Activated CD4-positive, alpha-beta T cell treated with anti-CD3 and anti-CD28 coated beads for 48 hours (primary cell): ENCODE measurements around the gene SYT12.

Source experiments
- DNase-seq: peaks from one replicate; pipeline ENCODE4 v3.0.0-alpha.2; 2020

SYT12 gene

DNA sequence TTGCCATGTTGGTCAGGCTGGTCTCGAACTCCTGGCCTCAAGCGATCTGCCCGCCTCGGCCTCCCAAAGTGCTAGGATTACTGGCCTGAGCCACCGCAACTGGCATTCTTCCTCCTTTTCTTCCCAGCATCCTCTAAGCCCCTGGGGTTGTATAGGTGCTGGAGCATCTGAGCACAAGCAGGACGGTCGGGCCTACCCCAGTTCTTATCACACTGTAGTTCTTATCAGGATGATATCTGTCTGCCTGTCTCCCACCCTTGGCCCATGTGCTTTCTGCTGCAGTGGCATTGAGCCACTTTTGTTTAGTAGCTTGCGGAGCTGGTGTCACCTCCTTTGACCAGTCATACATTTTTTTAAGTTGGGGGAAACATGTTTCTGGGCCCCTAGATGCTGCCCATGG, 35.6 kb downstream of the SYT12 start:
- no peak for DNase-seq

GRCh38 chr11:67059671-67060070, 36.7 kb downstream of the SYT12 start:
- DNase-seq = no peak

- no peak for DNase-seq
These were observed 37.2 kb downstream of the SYT12 start for GRCh38 chr11:67060111-67060522.

DNA sequence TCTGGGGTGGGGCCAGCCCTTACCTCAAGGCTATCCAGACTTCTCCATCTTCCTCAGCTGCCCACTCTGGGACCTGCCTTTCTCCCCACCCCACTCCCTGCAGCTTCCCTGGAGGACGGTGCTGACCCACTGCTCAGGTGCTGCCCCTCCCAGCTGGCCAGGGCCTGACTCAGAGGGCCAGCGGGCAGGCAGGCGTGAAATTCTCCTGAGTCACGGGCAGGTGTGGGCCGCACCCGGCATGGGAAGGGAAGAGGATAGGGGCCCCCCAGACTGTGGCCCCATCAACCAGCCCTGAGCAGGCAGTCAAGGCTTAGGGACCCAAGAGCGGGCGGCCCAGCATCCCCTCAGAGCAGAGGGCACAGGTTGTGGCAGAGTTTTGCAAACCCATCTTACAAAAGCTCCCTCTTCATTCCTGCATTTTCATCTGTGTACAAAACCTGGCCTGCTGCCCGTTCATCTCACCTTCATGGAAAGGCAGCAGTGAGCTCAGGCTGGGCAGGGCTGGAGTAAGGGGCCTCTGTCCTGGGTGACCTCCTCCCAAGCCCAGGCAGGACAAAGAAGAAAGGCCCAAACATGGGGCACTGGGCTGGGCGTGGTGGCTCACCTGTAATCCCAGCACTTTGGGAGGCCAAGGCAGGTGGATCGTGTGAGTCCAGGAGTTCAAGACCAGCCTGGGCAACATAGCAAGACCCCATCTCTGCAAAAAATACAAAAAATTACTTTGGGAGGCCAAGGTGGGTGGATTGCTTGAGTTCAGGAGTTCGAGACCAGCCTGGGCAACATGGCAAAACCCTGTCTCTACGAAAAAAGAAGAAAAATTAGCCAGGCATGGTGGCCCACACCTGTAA, 39.8 kb downstream of the SYT12 start:
- DNase-seq = no peak

DNA sequence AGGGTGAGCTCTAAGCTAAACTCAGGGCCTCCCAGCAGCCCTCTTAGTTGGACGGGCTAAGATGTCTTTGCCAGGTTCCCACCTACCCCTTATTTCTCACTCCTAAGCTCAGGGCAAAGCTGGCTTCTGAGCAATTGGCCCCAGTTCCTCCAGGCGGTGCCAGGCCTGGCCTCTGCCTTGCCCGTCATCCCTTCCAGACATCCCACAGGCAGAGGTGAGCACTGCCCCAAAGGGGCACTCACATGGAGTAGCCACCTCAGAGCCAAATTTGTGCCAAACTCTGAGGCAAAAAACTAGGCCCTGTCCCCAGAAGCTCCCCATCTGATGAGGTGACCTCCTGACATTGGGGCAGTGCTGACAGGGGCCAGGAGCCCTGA, 43.4 kb downstream of the SYT12 start:
- no peak for DNase-seq

DNA sequence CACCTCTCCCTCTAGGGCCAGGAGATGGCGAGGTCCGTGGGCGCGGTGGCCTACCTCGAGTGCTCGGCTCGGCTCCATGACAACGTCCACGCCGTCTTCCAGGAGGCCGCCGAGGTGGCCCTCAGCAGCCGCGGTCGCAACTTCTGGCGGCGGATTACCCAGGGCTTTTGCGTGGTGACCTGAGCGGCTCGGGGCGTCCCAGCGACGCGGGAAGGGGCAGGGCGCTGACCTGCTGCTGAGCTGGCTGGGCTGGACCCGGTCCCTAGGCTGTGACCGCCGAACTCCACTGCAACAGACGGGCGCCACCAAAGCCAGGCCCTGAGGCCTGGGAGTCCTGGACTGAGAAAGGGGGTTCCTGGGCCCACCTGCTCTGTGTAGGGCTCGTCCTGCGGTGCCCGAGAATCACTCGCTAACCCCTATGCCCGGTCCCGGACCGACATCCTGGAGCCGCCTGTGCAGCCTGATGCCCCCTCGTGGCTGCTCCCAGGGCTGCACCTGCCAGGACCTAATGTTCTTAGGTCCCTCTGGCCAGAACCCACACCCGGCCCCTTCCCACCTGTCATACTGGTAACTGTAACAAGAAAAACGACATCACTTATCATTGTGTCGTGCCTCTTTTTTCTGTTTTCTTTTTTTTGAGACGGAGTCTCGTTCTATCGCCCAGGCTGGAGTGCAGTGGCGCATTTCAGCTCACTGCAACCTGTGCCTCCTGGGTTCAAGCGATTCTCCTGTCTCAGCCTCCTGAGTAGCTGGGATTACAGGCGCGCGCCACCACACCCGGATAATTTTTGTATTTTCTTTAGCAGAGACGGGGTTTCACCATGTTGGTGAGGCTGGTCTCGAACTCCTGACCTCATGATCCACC, 48.7 kb downstream of the SYT12 start:
- DNase-seq = peak; percentile 87

DNA sequence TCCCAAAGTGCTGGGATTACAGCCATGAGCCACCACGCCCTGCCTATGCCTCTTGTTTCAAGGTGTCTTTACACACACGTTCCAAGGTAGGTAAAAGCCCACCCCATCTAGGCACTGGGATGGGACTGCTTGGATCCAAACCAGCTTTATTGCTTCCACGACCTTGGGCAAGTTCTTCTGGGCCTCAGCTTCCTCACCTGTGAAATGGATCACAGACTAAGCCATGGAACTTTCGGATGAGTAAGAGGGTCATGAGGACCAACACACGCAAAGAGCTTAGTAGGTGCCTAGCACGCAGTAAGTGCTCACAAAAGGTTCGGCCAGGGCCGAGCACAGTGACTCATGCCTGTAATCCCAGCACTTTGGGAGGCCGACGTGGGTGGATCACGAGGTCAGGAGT, 49.4 kb downstream of the SYT12 start:
- DNase-seq = no peak

- no peak for DNase-seq
These were observed 51.0 kb downstream of the SYT12 start for GRCh38 chr11:67073908-67074307.

GRCh38 chr11:67076202-67076601, 53.3 kb downstream of the SYT12 start:
- DNase-seq = no peak

DNA sequence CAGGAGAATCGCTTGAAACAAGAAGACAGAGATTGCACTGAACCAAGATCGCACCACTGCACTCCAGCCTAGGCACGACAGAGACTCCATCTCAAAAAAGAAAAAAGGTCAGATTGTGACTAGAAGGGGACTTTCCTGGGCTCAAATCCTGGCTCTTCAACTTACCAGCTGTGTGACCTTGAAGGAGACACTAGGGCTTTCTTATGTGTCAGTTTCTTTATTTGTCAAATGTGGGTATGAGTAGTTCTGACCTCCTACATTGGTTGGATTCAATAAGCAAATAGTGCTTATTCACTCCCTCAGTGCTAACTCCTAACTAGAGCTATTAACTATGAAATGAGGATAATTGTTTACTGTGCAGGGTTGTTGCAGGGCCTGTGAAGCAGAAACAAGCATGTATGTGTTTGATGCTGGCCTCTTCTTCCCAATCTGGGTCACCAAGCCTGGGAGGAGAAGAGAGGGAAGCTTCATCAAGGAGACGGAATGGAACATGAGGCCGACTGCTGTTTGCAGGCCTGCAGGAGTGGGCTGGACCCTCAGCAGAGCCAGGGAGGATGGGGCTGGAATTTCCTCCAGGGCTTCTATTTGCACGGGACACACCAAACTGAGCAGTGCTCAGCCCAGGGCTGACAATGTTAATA, 56.3 kb downstream of the SYT12 start:
- no peak for DNase-seq

GRCh38 chr11:67082071-67082791, 59.3 kb downstream of the SYT12 start:
- DNase-seq = no peak

GRCh38 chr11:67083786-67084366, 60.9 kb downstream of the SYT12 start:
- no peak for DNase-seq

DNA sequence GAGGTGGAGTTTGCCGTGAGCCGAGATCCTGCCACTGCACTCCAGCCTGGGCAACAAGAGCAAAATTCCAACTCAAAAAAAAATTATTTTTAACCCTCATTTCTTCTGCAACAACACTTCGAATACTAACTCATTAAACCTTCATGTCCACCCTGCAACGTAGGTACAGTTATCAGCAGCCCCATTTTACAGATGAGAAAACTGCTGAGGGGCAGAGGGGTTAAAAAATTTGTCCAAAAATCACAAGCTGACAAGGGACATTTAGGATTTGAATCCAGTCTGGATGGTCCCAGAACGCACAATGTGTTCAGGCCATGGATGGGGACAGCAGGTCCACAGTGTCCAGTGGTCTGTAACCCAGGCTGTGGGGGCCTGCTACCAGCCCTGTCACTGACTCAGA, 62.7 kb downstream of the SYT12 start:
- no peak for DNase-seq

DNA sequence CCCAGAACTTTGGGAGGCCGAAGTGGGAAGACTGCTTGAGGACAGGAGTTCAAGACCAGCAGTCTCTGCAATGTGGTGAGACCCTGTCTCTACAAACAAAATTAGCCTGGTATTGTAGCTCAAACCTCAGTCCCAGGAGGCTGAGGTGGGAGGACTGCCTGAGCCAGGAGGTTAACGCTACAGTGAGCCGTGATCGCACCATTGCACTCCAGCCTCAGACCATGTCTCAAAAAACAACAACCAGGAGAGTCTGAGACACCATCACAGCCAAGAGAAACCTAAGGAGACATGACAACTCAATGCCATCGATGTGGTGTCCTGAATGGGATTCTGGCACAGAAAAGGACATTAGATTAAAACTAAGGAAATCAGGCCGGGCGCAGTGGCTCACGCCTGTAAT, 67.8 kb downstream of the SYT12 start:
- DNase-seq = no peak

GRCh38 chr11:67095214-67095507, 72.2 kb downstream of the SYT12 start:
- DNase-seq = no peak

- no peak for DNase-seq
These were observed 76.0 kb downstream of the SYT12 start for GRCh38 chr11:67098799-67099429.

DNA sequence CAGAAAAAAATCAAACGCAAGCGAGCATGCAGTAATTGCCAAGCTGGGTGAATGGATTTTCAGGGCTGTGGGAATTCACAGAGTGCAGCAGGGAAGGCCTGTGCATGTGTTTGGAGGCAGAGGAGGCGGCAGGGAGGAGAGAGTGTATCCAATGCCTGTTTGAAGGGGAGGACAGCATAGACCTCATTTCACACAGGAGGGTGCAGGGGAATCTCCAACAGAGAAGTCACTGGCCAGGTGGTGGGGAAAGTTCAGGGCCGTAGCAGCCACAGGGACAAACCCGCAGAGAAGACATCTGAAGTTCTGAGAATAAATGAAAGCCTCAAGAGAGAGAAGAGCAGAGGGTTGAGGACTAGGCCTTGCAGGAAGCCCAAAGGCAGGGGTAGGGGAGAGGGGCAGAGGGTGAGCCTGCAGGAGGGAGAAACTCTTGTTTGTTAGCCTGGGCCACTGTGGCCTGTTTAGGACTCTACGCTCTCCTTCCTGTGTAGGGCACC, 76.9 kb downstream of the SYT12 start:
- DNase-seq = no peak
